Brain microvascular endothelial cell (primary cell): ENCODE measurements around the gene RAB6A.
A peak's percentile ranks its signal among the peaks of the same experiment; 100 is the strongest.

Source experiments
- DNase-seq: peaks from one replicate; pipeline ENCODE4 v3.0.0-alpha.2; 2020
- H3K27ac ChIP-seq: fragments of 250-450 bp; sonication (Bioruptor Pico); 2 replicates; pipeline ENCODE4 v1.5.1; 2020; ENCODE audit warnings: mild to moderate bottlenecking, moderate library complexity
- H3K27me3 ChIP-seq: fragments of 250-450 bp; sonication (Bioruptor Pico); replicated peaks from 2 replicates; pipeline ENCODE4 v1.5.1; 2020; ENCODE audit warnings: mild to moderate bottlenecking
- H3K36me3 ChIP-seq: fragments of 250-450 bp; sonication (Bioruptor Pico); replicated peaks from 2 replicates; pipeline ENCODE4 v1.5.1; 2020; ENCODE audit warnings: mild to moderate bottlenecking
- H3K4me3 ChIP-seq: 2 replicates; pipeline ENCODE4 v1.5.1; 2011; ENCODE audit warnings: low read depth, mild to moderate bottlenecking, control low read depth, low read length, moderate library complexity
- in situ Hi-C: cut with HindIII; loops from 2 replicates; pipeline ENCODE4 v1.10.0; 2017; ENCODE audit warnings: low sequenced_read_pairs, low pct_ligation_motif_present
- TF ChIP-seq, protein P1 (sequence below): IDR thresholded peaks from 2 replicates; pipeline ENCODE4 v1.5.1; 2011; ENCODE audit warnings: low read depth, mild to moderate bottlenecking, moderate library complexity, low read length, control low read depth, inconsistent platforms; ENCODE audit errors: missing control alignments

The RAB6A gene

DNA sequence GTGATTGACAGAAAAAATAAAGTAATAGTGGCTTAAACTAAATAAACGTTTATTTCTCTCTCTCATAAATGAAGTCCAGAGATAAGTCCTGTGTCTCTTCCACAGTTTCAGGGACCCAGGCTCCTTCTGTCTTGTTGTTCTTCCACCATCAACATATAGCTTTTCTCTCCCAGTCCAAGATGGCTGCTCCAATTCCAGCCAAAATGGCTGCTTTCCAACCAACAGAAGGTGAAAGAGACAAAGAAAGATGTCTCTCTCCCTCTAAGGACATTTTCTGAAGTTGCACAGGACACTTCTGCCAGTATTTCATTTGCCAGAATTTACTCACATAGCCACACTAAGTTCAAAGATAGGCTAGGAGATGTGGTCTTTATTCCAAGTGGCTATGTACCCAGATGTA lies 123.9 kb downstream of the RAB6A start:
- H3K36me3 ChIP-seq: no peaks in the 10 kb centered on the region
- H3K27ac ChIP-seq: no peak overlapping the region
- in situ Hi-C loops: no loop called here
- no peak overlapping the region for H3K4me3 ChIP-seq
- TF ChIP-seq, protein P1, sequence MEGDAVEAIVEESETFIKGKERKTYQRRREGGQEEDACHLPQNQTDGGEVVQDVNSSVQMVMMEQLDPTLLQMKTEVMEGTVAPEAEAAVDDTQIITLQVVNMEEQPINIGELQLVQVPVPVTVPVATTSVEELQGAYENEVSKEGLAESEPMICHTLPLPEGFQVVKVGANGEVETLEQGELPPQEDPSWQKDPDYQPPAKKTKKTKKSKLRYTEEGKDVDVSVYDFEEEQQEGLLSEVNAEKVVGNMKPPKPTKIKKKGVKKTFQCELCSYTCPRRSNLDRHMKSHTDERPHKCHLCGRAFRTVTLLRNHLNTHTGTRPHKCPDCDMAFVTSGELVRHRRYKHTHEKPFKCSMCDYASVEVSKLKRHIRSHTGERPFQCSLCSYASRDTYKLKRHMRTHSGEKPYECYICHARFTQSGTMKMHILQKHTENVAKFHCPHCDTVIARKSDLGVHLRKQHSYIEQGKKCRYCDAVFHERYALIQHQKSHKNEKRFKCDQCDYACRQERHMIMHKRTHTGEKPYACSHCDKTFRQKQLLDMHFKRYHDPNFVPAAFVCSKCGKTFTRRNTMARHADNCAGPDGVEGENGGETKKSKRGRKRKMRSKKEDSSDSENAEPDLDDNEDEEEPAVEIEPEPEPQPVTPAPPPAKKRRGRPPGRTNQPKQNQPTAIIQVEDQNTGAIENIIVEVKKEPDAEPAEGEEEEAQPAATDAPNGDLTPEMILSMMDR: no peak
- DNase-seq: no peak
- H3K27me3 ChIP-seq: no peaks in the 10 kb centered on the region

DNA sequence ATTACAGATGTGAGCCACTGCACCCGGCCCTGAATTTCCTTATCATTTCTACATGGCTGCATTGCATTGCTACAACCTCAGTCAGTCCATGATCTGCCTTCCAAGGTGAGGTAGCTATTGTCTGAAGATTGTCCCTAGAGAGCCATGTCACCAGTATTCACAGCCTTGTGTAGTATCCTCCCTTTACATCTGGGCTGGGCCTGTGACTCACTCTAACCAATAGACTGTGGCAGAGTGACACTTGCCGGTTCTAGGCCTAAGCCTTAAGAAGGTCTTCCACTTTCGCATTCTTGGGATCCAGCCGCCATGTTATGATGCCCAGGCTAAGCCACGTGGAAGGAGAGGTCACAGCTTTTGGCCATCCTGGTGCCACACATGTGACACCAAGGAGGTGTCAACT lies 124.6 kb downstream of the RAB6A start:
- in situ Hi-C loops: no loop called here
- Histone ChIP-seq H3K27ac (no peak overlapping the region), H3K36me3 (no peaks in the 10 kb centered on the region), H3K4me3 (no peak overlapping the region), H3K27me3 (no peaks in the 10 kb centered on the region)
- TF ChIP-seq, protein P1: no peak
- no peak for DNase-seq

DNA sequence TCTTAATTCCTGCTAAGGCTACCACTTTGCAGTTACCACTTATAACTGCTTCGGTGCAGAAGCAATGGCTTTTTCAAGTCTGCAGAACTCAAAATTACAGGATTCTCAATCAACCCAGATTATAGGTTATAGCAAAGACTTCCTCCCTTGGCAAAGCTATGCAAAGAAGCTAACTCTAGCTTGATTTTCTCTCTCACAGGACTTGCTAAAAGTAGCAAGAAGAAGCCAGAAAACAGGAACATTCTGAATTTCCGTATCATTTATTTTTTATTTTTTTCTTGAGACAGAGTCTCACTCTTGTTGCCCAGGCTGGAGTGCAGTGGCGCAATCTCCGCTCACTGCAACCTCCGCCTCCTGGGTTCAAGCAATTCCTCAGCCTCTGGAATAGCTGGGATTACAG lies 125.2 kb downstream of the RAB6A start:
- TF ChIP-seq, protein P1: no peak
- H3K27me3 ChIP-seq: no peaks in the 10 kb centered on the region
- DNase-seq: no peak
- H3K27ac ChIP-seq: no peak overlapping the region
- in situ Hi-C loops: no loop called here
- H3K36me3 ChIP-seq: no peaks in the 10 kb centered on the region
- no peak overlapping the region for H3K4me3 ChIP-seq

DNA sequence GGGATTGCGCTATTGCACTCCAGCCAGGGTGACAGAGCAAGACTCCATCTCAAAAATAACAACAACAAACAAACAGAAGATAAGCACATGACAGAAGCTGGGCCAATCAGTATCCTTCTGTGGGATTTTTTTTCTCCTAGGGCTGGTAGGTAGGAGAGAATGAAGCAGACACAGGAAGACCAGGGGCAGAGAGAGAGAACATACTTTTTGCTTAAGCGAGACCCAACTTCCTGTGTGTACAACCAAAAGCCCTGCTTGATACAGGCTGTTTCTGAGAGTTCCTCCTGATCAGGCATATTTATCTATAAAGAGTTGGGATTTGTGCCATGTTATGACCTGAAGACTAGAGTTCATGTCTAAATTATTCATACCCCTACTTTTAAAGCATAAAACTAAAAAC lies 126.9 kb downstream of the RAB6A start:
- no peaks in the 10 kb centered on the region for H3K27me3 ChIP-seq
- no peaks in the 10 kb centered on the region for H3K36me3 ChIP-seq
- H3K27ac ChIP-seq: no peak overlapping the region
- in situ Hi-C loops: no loop called here
- DNase-seq: no peak
- TF ChIP-seq, protein P1: no peak
- H3K4me3 ChIP-seq: no peak overlapping the region

DNA sequence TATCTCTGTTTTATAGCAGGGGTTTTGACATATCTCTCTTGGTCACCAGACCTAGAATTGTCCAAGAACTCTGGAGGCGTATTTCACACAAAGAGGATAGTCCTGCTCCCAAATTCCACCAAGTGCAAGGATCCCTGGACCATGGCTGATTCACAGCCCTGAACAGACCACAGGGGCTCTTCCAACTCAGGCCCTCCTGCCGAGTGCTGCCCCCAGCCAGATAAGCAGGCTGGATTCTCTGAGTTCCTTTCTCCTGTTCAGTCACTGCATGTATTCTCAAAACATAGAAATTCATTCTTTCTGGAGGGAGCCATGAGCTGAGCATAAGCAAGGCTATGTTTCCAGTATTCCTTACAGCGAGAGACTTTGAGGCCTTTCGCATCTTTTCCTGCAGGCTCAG lies 127.9 kb downstream of the RAB6A start:
- Histone ChIP-seq H3K27ac (no peak overlapping the region), H3K27me3 (no peaks in the 10 kb centered on the region), H3K4me3 (no peak overlapping the region), H3K36me3 (no peaks in the 10 kb centered on the region)
- peak; percentile 51 for DNase-seq
- in situ Hi-C loops: no loop called here
- TF ChIP-seq, protein P1: no peak

DNA sequence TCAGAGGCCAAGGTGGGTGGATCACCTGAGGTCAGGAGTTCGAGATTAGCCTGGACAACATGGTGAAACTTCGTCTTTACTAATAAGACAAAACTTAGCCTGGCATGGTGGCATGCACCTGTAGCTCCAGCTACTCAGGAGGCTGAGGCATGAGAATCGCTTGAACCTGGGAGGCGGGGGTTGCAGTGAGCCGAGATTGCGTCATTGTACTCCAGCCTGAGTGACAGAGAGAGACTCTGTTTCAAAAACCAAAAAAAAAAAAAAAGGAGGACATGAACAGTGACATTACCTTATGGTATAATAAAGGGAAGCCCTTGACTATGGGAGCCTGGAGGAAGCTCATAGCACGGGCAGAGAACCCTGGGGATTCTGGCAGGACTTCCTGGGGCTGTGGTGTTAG lies 131.0 kb downstream of the RAB6A start:
- Histone ChIP-seq H3K36me3 (no peaks in the 10 kb centered on the region), H3K4me3 (no peak overlapping the region), H3K27ac (no peak overlapping the region), H3K27me3 (no peaks in the 10 kb centered on the region)
- no peak for DNase-seq
- TF ChIP-seq, protein P1: no peak
- in situ Hi-C loops: no loop called here
